Lower leg skin (tissue), 3 donors: ENCODE results near the gene RAB4B.

Experiments used
- POLR2A ChIP-seq, 2 donors: fragments of 450-650 bp; IDR thresholded peaks; one replicate each; pipeline ENCODE4 v1.6.1; 2016 to 2017; ENCODE audit warnings: antibody characterized with exemption in 2 of 2, mild to moderate bottlenecking in 1 of 2, moderate library complexity in 1 of 2
- TF ChIP-seq, protein P1 (sequence below), 3 donors: fragments of 450-650 bp; IDR thresholded peaks; one replicate each; pipeline ENCODE4 v1.5.1; 2016; ENCODE audit warnings: antibody characterized with exemption in 3 of 3, mild to moderate bottlenecking in 3 of 3, moderate library complexity in 2 of 3

DNA sequence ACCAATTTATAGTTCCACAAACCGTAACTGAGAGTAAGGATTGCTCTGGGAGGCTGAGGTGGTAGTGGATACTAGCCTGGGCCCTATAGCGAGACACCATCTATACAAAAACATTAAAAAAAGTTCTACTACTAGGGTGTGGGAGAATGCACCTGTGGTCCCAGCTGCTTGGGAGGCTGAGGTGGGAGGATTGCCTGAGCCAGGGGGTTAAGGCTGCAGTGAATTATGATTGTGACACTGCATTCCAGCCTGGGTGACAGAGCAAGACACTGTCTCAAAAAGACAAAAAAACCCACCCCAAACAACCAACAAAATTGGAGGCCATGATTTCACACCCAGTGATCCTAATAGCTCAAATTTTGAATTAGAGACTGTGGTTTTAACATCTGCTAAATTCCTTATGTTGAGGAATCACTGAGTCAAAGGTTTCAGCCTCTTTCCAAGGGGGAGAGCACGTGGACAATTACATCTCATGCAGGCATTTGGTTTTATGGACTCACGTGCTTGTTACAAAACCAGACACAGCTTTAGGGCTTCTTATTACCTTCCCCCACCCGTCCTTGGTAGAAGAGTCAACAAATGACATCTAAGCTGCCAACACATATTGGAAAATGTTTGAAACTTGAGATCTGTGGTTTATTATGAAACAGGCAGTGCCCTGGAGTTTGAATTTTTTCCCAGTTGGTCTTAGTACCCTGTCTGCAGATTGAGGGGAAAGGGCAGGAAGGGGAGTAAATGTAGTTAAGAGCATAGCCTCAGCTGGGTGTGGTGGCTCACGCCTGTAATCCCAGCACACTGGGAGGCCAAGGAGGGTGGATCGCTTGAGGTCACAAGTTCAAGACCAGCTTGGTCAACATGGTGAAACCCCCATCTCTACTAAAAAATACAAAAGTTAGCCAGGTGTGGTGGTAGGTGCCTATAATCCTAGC lies 53.7 kb downstream of the RAB4B start:
- TF ChIP-seq, protein P1, sequence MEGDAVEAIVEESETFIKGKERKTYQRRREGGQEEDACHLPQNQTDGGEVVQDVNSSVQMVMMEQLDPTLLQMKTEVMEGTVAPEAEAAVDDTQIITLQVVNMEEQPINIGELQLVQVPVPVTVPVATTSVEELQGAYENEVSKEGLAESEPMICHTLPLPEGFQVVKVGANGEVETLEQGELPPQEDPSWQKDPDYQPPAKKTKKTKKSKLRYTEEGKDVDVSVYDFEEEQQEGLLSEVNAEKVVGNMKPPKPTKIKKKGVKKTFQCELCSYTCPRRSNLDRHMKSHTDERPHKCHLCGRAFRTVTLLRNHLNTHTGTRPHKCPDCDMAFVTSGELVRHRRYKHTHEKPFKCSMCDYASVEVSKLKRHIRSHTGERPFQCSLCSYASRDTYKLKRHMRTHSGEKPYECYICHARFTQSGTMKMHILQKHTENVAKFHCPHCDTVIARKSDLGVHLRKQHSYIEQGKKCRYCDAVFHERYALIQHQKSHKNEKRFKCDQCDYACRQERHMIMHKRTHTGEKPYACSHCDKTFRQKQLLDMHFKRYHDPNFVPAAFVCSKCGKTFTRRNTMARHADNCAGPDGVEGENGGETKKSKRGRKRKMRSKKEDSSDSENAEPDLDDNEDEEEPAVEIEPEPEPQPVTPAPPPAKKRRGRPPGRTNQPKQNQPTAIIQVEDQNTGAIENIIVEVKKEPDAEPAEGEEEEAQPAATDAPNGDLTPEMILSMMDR (IDR thresholded peaks at IDR 0.05), result no peak
- no peak for TF ChIP-seq POLR2A (IDR thresholded peaks at IDR 0.05)
